COLO829 (cell line): ENCODE results near the gene SLC25A21.
"Not testable (repeated sequence)": the region's sequence is repeated elsewhere in the genome, so short reads cannot be mapped to it uniquely, and the experiment has no call there.

Source experiments
- DNase-seq: peaks from one replicate; pipeline ENCODE4 v3.0.0; 2012; ENCODE audit warnings: low spot score

SLC25A21 gene

GRCh38 chr14:36986407-36986806 lies 186.0 kb downstream of the SLC25A21 start:
- no peak for DNase-seq

DNA sequence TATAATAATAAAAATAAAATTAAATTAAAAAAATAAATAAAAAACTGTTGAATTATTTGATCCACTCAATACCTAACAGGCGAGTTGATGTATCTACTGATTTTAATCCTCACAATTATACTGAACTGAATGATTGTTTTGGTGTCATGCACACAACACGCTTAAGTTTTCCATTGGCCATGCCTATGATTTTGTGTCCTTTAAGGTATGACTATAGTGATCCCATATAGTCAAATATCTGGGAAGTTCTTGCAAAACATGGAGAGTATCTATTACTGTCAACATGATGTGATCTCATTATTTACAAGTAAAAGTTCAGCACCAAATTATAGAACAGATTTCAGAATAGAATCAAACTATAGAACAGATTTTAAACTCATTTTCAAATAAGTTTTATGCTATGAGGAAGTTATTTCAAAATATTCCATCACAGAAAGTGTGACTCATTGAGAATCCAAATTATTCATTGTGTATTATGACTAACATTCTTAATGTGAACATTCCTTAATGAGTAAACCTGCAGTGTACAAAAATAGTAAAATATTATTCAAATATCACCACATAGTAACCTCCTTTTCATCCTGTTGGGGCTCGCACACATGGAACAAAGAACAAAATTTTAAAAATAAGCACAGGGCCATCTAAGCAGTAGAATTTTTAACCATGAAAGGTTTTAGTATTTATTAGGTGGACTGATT lies 190.4 kb downstream of the SLC25A21 start:
- DNase-seq, result no peak

DNA sequence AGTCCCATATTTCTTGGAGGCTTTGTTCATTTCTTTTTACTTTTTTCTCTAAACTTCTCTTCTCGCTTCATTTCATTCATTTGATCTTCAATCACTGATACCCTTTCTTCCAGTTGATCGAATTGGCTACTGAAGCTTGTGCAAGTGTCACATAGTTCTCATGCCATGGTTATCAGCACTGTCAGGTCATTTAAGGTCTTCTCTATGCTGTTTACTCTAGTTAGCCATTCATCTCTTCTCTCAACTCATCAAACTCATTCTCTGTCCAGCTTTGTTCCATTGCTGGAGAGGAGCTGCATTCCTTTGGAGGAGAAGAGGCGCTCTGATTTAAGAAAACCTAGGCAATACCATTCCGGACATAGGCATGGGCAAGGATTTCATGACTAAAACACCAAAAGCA lies 192.0 kb downstream of the SLC25A21 start:
- DNase-seq, result not testable (repeated sequence)

- no peak for DNase-seq
Measured at GRCh38 chr14:36979863-36980262, 192.5 kb downstream of the SLC25A21 start.

GRCh38 chr14:36976571-36977023 lies 195.8 kb downstream of the SLC25A21 start:
- no peak for DNase-seq

- DNase-seq, result no peak
Measured at GRCh38 chr14:36975834-36976233, 196.6 kb downstream of the SLC25A21 start.

- DNase-seq, result no peak
Measured at GRCh38 chr14:36974985-36975384, 197.4 kb downstream of the SLC25A21 start.

GRCh38 chr14:36973806-36974442 lies 198.5 kb downstream of the SLC25A21 start:
- DNase-seq, result no peak

DNA sequence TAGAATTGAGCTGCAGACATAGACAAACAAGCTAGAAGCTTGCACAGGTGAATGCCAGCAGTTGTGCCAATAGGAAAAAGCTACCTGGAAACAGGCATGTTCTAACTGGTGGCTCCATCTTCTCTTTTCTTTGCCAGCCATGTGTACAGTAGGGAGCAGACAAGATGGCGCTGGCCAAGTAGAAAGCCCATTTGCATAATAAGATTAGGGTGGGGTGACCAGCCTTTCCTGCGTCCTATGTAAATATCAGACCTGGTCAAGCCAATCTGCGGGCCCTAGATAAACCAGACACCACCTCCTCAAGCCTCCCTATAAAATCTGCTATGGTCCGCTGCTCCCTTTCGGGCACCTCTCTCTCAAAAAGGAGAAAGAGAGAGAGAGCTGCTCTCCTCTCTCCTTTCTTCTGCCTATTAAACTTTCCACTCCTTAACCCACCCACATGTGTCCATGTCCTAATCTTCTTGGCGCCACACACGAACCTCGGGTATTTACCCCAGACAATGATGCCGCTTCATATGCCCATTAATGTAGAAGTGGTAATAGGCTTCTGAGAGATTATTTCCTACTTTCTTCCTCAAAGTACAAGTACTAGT lies 201.0 kb downstream of the SLC25A21 start:
- no peak for DNase-seq

DNA sequence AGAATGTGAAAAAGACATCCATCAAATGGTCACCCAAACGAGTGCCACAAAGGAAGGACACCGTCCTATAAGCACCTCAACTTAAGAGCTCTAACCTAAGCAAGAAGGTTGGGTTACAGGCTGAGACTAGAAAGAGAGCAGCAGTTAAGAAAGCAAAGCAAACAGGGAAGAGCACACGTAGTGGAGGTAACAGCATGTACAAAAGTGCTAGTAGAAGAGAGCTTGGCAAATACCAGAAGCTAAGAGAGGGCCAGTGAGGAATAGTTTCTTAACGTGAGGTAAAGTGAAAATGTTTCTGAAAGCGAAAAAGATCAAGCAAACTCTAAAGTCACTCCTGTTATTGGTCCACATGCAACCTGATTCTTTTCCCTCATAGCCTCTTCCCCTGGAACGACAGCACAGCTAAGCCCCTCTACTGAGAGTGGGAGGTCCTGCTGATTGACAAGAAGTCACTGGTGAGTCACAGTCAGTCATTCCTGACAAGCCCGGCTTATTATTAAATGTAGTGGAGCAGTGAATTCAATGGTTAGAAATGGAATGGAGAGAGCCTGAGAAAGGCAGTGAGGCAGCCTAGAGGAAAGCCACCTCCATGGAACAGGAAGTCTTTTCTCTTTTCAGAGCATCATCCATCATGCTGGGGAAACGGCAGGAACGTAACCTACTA lies 204.4 kb downstream of the SLC25A21 start:
- no peak for DNase-seq

- no peak for DNase-seq
Measured at GRCh38 chr14:36955967-36956366, 216.4 kb downstream of the SLC25A21 start.

- DNase-seq, result no peak
Measured at GRCh38 chr14:36955376-36955775, 217.0 kb downstream of the SLC25A21 start.

GRCh38 chr14:36952689-36953088 lies 219.7 kb downstream of the SLC25A21 start:
- DNase-seq, result no peak

GRCh38 chr14:36951380-36951911 lies 221.0 kb downstream of the SLC25A21 start:
- DNase-seq, result no peak

DNA sequence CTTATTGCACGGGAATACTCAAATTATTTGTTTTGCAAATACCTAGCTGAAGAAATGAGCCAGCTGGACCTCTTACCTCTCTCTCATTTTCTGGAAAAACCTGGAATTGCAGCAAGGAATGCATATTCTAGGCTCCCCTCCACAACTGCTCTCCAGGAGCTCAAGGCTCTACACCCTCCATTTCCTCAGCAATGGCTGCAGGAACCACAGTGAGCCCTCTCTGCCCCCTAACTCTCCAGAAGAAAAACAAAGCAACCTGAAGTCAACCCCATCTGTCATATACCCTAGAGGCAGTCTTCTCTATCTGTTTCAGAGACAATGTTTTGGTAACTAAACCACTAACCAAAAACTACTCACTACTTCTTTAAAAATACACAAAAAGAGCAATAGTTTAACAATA lies 221.6 kb downstream of the SLC25A21 start:
- no peak for DNase-seq

GRCh38 chr14:36949371-36949770 lies 223.0 kb downstream of the SLC25A21 start:
- no peak for DNase-seq

GRCh38 chr14:36948157-36948859 lies 224.1 kb downstream of the SLC25A21 start:
- no peak for DNase-seq

- no peak for DNase-seq
Measured at GRCh38 chr14:36947362-36947761, 225.0 kb downstream of the SLC25A21 start.

DNA sequence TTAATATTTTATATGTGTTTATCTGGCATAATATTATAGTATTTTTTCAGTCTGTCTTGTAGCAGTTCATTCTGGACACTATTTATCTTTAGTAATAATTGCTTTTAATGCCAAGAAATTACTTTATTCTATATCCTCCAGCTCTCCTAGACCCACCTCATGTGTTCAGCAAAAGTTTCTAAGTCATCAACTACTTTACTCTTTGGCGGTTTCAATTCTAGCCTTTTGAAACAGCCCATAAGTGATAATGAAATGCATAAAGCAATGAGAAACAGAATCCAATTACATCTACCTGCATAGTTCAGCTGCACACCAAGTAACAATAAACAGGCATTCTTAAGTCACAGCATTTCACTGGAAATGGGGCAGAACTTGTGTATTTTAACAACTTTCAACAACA lies 225.5 kb downstream of the SLC25A21 start:
- DNase-seq, result no peak

- no peak for DNase-seq
Measured at GRCh38 chr14:36944307-36945010, 227.9 kb downstream of the SLC25A21 start.

GRCh38 chr14:36942522-36943245 lies 229.7 kb downstream of the SLC25A21 start:
- DNase-seq, result no peak
